CD4-positive, alpha-beta T cell treated with Interleukin-15 for 4 hours (primary cell): Measurements from ENCODE around the gene SHC3.

Experiments
- DNase-seq: peaks from one replicate; pipeline ENCODE4 v3.0.0-alpha.2; 2020; ENCODE audit warnings: low spot score

Gene SHC3

DNA sequence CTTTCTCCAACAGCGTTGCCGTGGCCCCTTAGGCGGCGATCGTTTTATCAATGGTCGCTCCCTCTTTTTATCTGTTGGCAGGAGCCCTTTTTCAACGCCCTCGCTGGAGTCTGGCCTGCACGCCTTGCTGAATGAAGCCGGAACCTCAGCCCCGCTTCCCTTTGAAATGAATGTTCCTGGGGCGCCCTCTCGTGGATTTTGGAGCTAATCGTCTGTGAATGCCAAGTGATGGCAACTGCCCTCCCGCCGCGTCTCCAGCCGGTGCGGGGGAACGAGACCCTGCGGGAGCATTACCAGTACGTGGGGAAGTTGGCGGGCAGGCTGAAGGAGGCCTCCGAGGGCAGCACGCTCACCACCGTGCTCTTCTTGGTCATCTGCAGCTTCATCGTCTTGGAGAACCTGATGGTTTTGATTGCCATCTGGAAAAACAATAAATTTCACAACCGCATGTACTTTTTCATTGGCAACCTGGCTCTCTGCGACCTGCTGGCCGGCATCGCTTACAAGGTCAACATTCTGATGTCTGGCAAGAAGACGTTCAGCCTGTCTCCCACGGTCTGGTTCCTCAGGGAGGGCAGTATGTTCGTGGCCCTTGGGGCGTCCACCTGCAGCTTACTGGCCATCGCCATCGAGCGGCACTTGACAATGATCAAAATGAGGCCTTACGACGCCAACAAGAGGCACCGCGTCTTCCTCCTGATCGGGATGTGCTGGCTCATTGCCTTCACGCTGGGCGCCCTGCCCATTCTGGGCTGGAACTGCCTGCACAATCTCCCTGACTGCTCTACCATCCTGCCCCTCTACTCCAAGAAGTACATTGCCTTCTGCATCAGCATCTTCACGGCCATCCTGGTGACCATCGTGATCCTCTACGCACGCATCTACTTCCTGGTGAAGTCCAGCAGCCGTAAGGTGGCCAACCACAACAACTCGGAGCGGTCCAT is 177.4 kb downstream of the SHC3 start:
- peak; percentile 50 for DNase-seq

DNA sequence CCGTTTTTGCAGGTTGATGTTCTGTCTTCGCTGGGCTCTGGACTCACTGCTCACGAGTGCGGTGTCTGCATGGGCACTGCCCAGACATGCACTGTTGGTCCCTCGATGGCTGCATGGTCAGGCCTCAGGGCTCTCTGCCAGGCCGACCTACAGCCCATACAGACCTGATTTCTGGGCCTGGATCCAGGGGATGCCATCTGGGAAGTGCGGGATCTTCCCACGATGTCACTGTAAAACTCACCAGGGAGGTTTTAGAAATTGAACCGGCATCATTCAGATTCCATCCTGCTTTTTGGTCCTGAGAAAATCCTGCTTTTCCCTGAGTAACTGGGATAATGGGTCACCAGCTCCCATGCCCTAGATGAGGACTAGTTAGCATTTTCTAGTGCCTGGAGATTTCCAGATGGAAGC is 178.2 kb downstream of the SHC3 start:
- no peak for DNase-seq

DNA sequence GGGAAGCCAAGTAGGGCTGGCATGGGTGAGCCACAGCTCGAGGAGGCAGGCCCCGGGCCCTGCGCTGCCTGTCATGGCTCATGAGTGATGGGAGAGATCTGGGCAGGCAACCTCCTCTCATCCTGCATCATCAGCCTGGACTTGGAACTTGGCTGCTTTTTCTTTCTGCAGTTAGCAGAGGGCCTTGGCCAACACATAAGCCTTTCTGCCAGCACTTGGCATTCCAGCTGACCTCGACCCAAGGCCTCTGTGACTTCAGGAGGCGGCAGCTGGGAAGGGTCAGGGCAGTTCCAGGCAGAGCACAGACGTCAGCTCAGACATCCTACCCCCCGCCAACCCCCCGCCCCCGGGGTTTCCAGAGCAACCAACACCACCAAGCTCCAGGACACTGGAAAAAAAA is 179.7 kb downstream of the SHC3 start:
- no peak for DNase-seq

DNA sequence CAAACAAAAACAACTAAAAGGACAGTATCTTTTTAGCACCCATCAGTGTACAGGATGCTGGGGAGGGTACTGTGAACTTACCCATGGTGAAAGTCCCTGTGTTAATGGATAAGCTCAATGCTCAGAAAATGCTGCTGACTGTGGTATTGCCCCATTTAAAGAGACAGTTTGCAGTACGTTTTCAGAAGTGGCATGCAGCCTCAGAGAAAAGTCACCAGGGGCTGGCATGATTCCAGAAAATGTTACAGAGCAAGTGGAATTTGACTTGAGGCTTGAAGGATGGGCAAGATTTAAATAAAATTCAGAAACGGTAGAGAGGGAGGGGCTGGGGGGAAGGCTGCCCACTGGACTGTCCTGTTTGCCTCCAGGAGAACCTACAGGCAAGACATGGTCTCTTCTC is 180.1 kb downstream of the SHC3 start:
- DNase-seq, result no peak

DNA sequence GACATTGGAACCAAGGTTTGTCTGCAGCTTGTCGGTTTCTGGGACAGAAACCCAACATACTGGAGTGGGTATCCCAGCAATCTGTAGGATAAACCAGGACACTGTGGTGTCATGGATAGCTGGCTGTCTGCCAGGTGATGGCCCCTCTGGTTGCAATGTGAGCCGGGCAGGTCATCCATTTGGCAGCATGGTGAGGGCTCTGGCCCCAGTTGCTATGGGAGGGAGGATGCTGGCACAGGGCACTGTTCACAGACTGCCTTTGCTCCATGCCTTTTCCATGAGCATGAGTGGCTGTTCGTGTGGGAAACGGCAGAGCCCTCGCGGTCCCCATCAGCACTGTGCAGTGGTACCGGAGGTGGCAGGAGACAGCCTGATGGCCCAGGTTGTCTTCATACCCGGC is 181.0 kb downstream of the SHC3 start:
- DNase-seq, result no peak

DNA sequence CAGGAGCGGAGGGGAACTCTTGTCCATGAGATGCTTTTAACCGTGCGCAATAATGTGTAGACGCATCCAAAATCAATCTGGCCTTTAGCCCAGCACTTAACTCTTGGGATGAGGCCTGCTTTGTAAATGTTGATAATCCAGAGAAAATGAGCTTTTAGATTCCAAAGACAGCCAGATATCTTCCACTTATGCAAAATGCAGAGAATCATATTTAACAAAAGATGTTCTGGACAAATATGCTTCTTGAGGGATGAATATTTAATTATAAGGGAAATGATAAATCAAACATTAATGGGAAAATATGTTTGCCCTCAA is 181.7 kb downstream of the SHC3 start:
- DNase-seq, result no peak

DNA sequence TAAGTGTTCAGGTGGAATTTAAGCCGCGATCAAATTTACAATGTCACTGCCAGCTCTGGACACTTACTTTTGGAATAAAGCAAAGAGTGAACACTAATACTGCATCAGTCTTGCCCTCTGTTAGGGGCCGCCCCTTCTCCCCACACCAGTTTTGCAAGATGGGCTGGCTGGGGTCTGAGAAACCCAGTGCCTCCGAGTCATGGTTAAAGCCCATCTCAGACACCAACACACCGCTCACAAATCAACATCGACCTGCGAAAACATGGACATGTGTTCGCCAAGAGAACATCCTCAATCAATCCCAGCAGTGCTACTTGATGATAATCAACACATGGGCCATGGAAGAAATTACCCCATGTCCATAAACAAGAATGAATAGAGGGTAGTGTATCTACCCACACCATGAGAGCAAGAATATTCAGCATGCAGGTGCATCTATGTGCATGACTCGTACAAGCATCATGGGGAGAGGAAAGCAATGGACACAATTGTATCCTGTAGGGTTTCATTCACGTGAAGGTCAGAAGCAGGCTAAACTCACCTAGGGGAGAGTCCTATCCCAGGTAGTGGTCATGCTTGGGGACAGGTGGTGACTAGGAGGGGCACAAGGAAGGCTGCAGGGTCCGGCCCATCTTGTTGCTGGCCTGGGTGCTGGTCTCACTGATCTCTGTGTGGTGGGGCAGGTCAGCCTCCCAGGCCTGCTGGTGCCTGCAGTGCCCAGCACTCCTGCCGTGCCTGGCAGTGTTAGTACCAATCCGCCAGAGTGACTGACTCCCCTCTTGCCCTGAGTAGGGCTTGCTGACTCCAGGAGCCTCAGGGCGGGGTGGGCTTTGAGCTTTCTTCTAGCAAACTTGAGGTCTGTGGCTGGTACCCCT is 182.3 kb downstream of the SHC3 start:
- DNase-seq, result no peak

DNA sequence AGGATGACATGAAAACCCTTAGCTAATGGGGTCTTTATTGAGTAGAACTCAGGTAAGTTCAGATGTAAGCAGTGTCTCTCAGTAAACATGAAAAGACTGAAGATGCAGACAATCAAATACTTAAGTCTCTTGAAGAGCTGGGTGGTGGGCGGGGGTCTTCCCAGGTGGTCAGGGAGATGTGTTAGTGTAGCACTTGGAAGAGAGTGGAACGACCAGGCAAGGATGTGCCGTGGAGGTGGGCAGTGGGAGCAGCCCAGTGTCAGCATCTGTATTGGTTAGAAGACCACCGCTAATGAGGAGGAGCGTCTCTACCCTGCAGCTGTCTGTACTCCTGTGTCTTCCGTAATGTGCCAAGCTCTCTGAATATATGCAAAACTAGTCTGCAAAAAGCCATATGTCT is 183.0 kb downstream of the SHC3 start:
- DNase-seq, result no peak

DNA sequence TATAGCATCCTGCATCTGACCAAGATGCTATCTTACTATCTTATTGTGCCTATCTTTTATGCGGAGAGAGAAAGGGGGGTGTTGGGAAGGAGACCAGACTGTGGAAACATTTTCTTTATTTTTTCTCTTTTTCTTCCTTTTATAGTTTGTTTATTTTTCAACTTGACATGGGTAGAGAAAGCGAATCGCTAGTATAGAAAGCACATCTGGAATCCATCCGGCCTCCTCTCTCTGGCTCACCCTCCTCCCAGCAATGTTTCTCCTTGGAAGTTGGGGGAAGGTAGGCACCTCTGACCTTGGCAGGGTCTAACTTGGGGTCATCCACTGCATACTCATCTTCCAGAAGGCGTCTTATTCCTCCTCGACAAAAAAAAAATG is 183.4 kb downstream of the SHC3 start:
- no peak for DNase-seq

DNA sequence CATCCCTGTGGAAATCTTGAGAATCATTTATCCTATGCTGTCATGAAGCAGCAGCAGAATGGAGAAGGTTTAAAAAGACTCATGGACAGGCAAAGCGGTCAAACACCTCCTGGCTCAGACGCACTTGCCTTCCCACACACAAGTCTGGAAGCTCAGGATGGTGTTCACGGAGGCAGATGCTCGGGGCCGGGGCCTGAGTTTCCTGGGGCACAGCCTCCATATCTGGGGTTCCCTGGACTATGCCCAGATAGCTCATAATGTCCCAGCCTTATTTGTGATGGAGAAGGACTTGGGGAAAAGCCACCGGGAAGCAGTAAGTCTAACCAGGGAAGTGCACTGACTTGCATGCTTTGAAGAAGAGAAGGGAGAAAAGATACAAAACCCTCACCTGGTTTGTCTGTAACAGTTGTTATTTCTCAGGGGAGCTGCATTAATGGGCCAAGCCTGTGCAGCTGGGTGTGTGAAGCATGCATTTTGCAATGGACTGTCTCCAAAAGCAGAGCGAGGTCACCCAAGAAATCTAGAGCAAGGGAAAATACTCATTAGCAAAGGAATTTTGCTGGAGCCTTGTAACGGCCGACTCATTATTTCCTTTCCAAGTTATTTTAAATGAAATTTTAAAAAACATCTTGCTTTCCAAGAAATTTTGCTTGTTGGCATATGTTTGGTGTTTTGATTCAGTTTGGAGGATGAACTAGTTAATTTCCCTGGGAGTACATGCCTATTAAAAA is 184.0 kb downstream of the SHC3 start:
- no peak for DNase-seq

DNA sequence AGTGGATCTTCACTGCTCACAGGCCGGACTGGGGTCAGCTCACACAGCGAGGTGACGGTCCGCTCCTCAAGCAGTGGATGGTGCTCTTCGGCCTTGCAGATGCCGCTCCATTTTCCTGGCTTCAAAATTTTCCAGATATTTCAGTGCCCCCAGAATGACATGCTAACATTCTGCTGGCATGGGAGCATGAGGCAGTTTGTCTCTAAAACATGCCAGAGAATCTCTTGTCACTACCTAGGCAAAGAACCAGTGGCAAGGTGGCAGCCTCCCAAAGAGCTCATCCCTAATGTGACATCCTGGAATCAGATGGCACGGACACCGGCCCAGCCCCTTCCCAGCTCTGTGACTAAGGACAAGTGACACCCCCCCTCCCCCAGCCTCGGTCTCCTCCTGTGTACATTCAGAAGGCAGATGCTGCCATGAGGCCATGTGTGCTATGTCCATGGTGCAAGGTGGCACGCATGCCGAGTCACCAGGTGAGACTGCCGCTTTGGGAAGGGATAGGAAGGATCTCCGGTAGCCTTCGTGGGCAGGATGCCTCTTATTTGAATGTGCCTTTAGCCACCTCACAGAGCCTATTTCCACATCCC is 184.7 kb downstream of the SHC3 start:
- no peak for DNase-seq

DNA sequence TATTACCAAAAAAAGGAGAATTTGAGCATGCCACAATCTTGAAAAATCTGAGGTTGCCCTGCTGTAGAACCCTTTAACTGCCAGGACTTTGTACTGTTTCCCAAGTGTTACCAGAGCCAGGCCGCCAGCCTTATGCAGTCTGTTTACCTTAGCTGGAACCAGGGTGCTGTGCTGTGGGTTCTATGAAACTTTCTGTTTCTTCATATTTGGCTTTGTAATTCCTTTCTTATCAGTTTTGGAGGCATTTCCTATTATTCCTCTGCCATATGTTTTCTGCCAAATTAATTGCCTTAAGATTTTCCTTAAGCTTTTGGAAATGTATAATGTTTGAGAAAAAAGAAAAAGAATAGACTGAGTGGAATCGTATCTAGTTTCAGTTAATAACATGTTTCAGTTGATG is 185.3 kb downstream of the SHC3 start:
- no peak for DNase-seq

DNA sequence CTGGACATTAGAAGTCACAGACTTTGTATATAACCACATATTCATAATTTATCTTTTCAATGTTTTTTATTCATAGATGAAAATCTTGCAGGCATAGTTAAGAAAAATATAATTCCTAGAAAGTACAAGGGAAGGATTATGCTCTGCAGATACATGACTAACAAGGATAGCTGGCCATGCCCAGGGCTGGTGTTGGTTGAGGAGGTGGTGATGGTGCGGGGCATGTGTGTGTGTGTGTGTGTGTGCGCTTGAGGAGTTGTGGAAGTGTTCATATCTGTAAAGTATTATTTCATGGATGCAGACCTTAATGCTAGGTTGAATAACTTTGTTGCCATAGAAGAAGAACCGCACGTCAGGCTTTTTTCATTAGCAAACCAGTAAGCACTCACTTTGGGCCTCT is 186.1 kb downstream of the SHC3 start:
- no peak for DNase-seq

DNA sequence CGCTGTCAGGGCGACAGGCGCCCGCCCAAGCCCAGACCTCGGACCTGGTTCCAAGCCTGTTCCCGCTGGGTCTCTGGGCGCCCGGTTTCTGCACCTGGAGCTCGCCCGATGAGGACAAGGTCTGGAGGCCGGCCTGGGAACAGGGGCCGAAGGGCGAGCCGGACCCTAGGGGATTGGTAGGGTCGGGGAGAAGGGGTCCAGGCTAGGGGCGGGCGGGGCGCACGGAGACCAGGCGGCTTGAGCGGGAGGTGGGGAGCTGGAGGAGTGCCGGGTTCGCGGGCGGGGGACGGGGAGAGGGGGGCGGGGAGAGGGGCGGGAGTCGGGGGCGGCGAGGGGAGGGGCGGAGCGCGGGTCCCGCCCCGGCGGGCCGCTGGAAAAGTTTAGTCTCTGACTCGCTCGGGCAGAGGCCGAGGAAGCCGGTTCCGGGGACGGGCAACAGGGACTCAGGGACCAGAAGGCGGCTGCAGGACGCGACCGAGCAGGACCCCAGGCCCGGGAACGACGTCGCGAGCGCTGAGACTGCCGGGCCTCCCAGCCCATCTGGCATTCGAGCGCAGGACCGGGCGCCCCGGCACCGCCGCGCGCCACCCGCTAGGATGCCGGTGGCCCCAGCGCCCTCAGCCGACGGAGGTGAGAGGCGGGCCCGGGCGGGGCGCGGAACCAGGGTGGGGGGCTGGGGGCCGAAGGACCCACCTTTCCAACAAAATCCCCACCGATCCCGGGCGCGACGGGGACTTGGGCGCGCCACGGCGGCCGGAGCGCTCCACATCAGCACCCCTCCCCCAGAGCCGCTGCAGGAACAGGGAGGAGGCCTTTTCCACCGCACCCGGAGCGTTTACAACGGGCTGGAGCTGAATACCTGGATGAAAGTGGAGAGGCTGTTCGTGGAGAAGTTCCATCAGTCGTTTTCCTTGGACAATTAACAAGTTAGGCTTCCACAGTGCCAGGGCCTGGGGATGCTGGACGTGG is 187.3 kb downstream of the SHC3 start, which contains the start of gene S1PR3:
TSS of gene S1PR3 (plus strand) at position 403 of the 969 bp plus-strand sequence. CDS start 9,733 bp downstream, outside the sequence.
- no peak for DNase-seq

DNA sequence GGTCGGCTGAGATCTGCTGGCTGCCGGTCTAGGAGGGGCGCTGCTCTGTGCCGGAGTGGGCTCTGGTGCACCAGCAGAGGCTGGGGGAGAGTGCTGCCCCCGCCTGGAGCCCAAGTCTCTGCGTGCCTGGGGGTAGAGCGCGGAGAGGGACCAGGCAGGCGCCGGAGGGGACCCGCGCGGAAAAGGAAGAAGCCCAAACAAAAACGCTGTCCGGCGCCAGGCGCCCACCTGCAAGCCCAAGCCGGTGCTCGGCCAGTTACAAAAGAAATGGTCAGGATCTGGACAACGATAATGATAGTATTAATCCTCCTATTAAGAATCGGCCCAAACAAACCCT is 187.9 kb downstream of the SHC3 start:
- no peak for DNase-seq

DNA sequence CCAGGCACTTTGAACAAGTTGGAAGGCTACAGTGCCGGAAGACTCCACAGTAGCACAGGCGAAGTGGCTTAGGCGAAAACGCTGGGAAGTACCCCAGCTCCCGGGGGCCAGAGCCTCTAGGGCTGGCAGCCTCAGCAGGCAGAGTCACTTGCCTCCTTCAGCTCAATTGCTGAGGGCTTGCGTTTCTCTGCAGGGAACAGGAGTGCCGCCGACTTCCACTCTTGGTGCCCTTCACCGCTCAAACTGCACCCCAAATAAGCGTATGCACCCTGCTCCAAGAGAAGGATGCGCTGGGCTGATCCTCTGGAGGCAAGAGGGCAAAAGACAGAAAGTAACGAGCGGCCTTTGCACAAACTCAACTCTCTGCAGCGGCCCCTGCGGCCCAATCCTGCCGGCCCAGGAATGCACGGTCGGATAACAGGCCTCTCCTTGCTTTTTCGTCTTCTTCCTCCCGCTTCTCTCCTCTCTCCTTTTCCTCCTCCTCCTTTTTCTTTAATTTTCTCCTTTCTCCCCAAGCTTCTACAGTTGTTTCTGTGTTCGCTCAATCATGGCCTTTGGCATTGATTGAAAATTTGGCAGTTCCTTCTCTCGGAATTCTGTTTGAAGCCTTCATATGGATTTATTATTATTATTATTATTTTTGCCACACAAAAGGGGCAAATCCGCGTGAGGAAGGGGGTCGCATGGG is 188.4 kb downstream of the SHC3 start:
- no peak for DNase-seq

DNA sequence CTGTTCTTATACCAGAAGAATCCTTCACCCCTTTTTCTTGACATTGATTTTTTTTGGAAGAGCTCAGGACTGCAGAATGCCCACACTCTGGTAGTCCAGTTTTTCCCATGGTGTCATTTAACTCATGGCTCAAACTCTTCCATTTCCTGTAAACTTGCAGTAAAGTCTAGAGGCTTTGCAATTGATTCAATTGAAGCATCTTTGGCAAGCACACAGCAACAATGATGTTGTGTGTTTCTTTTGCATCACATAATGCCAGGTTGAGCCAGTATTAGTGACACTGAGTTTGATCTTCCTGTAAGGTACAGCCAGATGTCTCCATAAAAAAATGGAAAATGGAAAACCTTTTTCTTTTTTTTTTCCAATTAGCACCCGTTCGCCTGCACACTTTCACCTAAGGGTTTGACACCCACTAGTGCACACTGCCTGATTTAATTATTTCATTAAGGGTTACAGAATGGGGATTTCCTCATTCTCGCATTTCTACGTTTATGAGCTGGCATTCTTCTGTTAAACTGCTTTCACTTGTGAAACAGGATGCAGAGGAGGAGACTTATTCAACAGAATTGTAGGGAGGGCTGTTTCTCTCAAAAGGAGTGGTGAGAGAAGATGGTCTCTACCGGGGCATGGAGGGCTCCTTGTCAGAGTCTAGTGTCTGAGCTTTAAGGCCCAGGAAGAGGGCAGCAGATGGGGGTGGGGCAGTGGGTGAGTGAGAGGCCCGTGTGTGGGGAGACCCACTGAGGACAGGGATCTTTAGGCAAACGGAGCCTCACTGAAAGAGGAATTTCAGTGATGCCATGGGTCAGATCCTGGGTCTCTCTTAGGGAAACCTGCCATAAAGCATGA is 189.6 kb downstream of the SHC3 start:
- peak; percentile 14 for DNase-seq

DNA sequence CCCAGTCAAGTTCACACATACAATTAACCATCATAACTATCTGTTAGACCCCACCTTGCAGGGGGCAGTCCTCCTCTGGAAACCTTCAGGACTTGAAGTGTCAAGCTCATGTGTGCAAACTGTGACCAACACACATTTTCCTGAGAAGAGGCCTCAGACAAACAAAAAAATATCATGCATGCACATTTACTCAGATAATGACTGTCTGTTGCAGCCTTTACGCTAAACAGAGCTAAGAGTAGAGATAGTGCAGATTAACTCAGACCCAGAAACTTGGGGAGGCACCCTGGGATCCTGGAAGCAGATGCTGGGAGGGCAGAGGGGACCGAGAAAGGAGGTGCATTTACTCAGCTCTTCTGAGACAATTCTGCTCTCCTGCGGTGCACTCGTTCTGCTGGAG is 191.0 kb downstream of the SHC3 start:
- no peak for DNase-seq

DNA sequence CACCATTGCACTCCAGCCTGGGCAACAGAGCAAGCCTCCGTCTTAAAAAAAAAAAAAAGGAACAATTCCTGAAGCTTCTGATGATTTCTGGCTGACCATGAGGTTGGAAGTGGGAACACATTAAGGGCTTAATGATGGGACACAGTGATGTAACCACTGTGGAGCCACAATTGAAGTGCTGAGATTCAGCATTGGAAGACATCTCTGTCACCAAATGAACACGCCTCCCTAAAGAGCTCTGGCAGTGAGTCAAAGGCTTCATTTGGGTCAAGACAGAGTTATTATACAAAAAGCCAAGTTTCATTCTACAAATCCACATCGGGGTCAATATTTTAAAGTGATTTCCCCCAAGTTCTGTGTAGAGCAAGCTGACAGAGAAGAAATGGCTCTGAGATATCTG is 191.8 kb downstream of the SHC3 start:
- no peak for DNase-seq

DNA sequence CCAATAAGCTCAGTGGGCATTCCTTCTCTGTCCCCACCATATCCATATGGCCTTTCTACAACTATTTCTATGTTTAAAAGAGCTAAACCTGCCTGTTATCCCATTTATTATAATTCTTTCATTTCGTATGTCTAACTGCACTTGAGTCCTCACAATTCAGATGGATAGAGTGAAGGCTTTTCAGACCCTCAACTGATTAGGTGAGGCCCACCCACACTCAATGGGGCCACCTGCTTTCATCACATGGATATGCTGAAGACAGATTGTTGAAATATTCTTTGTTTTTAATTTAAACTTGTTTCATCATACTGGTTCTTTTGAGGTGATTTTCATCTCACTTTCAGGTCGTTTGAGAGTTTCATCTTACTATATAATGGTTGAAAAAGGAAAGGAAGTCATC is 193.0 kb downstream of the SHC3 start:
- no peak for DNase-seq
